Activated naive CD4-positive, alpha-beta T cell treated with anti-CD3 and anti-CD28 coated beads, Interleukin-2, amount 50 U/mL, for 72 hours (primary cell): Measurements from ENCODE around the gene PCDH9. TPM values are rescaled to one million over a fixed set of nuclear protein-coding genes. Genes with fewer than 3 reads are reported as not detected.
"Not testable (repeated sequence)": the region's sequence is repeated elsewhere in the genome, so short reads cannot be mapped to it uniquely, and the experiment has no call there.

ENCODE experiments used
- ATAC-seq, 2 donors: fragments of 150-1000 bp; cut with Tn5 transposase; 2 replicates each; pipeline ENCODE4 v1.10.0; 2021; ENCODE audit warnings: mild to moderate bottlenecking in 2 of 2, moderate library complexity in 2 of 2
- DNase-seq, 2 donors: peaks; one replicate each; pipeline ENCODE4 v3.0.0; 2021 to 2022; ENCODE audit warnings: low spot score in 2 of 2
- H3K27ac Mint-ChIP-seq, 2 donors: one replicate each; pipeline ENCODE4 v1.8.0; 2022; ENCODE audit warnings: mild to moderate bottlenecking in 2 of 2, mixed read lengths in 2 of 2
- H3K36me3 Mint-ChIP-seq, 2 donors: one replicate each; pipeline ENCODE4 v1.8.0; 2022; ENCODE audit warnings: mixed read lengths in 2 of 2
- H3K9me3 Mint-ChIP-seq, 2 donors: one replicate each; pipeline ENCODE4 v1.8.0; 2022; ENCODE audit warnings: mixed read lengths in 2 of 2
- total RNA-seq, 2 donors: library from RNA; stranded (reverse); gene quantifications; one replicate each; pipeline ENCODE4 v1.2.3, GENCODE V29; 2022

PCDH9 gene
- total RNA-seq, 2 donors from 2014 or later = 0.16 to 0.48 TPM

- Mint-ChIP-seq H3K36me3 (no peaks in the 10 kb centered on the region), H3K9me3 (peaks cover 4 to 9% of the 10 kb centered on the region in 2 donors), H3K27ac (no peak overlapping the region)
- ATAC-seq (no peak), DNase-seq (no peak)
Observed at GRCh38 chr13:66660468-66660813, 569.7 kb downstream of the PCDH9 start.

DNA sequence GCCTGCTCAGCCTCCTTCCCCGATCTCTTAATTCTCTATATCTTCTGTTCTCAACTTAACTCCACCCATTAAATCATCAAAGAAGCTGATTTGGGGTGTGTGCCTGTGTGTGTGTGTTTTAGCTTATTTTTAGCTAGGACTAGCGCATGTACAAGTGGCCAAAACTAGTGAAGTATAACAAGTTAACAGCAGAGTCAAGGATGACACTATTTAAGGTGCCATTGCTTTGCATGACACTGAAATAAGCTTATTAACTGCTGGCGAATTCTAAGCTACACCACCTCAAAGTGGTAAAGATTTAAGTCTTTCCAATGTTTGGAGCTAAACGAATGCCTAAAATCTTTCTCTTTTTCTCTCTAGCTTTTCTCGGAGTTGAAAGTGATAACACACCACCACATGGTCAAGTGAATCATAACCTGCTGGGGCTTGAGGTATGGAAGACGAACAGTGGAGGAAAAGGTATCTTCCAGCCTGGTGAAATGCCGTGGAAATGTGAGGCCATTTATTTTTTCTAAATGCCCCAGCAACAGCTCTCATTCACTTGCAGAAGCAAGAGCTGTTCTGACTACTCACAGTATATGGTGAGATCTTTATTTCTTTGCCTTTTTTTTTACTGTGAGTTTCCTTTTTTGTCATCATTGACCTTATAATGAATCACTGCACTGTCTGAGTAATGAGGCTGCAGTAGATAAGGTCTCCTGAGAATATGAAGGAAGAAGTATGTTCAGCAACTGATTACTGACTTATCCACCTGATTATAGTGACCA, 570.3 kb downstream of the PCDH9 start:
- Mint-ChIP-seq H3K9me3 (peaks cover 4 to 9% of the 10 kb centered on the region in 2 donors), H3K36me3 (no peaks in the 10 kb centered on the region), H3K27ac (no peak overlapping the region)
- ATAC-seq (peak; percentile 72 to 74), DNase-seq (no peak)

GRCh38 chr13:66659286-66659685, 570.9 kb downstream of the PCDH9 start:
- no peaks in the 10 kb centered on the region for H3K36me3 Mint-ChIP-seq
- H3K27ac Mint-ChIP-seq = no peak overlapping the region
- DNase-seq (no peak), ATAC-seq (no peak)
- peaks cover 4 to 9% of the 10 kb centered on the region in 2 donors for H3K9me3 Mint-ChIP-seq

DNA sequence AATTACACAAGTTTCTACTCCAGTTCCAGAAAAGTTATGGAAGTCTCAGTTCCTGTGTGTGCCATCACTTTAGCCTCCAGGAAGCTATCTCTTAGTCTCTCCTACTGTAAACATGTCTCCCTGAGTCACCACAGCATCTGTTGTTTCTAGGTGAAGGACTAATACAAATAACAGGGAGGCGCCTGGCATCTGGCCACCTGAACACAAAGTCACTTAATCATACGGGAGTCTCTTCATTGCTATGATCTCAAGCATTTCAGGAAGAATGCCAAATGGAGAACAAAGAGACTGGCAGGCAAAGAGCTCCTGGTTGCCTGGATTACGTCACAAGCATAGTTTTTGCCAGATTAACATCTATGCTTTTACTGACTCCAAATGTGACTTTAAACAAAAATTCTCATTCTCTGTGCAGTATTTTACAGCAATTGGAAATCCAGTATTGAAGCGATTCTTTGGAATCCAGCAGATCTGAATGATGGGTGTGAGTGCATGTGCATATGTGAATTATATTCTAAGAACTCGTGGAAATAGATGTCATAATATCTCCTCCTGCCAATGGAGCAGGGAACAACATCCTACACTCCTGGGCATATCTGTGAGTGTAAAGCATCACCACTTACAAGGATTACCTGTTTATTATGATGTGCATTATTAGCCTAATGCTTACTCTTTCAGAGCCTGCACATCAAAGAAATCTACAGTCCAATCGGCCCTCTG, 572.8 kb downstream of the PCDH9 start:
- ATAC-seq (no peak), DNase-seq (no peak)
- H3K27ac Mint-ChIP-seq = no peak overlapping the region
- H3K36me3 Mint-ChIP-seq = no peaks in the 10 kb centered on the region
- H3K9me3 Mint-ChIP-seq = peaks cover 4 to 11% of the 10 kb centered on the region in 2 donors

- DNase-seq (no peak), ATAC-seq (no peak)
- no peak overlapping the region for H3K27ac Mint-ChIP-seq
- H3K36me3 Mint-ChIP-seq = no peaks in the 10 kb centered on the region
- H3K9me3 Mint-ChIP-seq = peaks cover 4 to 11% of the 10 kb centered on the region in 2 donors
Observed at GRCh38 chr13:66655847-66656454, 574.2 kb downstream of the PCDH9 start.

DNA sequence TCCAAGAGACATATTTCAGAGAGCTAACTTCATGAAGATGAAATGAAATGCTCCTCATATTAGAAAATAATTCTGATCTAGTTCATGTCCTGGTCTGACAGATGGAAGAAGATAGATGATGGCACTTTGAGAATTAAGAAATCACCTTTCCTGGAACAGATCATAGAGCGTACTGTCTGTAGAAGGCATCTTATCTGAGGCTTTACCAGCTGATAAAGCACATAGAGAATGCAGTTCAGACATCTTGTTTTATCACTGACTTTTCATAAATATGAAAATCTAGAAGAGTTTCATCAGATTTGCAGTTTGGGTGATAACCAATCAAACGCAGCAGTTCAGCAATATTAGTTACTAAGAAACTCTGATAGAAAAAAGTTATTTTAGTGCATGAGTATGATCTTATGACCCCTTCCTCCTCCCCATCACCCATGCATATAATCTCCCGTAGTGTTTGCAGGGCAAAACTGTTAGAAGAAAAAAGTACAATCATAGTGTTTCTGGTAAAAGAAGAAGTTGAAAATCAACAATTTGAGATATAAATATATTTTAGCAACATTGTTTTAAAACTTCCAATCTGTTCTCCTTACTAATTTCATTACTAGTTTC, 585.2 kb downstream of the PCDH9 start:
- H3K27ac Mint-ChIP-seq = no peak overlapping the region
- H3K9me3 Mint-ChIP-seq = peaks cover 0 to 9% of the 10 kb centered on the region in 2 donors
- ATAC-seq = no peak
- peaks cover 0 to 6% of the 10 kb centered on the region in 2 donors for H3K36me3 Mint-ChIP-seq
- no peak for DNase-seq

DNA sequence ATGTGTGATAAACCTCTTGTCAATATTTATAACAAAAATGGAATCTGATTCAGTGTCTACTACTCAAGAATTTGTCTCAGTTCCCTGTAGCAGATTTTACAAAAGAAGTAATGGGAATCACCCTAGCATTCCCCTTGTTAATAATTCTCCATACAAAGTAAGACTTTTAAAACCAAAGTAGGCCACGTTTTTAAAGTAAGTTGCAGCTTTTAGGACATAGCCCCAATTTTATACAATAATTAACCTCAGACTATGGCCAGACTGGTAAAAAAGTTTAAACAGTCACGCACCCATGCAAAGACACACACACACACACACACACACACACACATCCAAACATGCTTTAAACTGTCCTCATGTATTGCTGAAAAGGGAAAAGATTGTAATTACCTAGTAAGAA, 589.9 kb downstream of the PCDH9 start:
- no peaks in the 10 kb centered on the region for H3K36me3 Mint-ChIP-seq
- H3K9me3 Mint-ChIP-seq = no peaks in the 10 kb centered on the region
- H3K27ac Mint-ChIP-seq = no peak overlapping the region
- ATAC-seq = no peak
- DNase-seq = no peak

GRCh38 chr13:66639044-66639443, 591.1 kb downstream of the PCDH9 start:
- peaks cover 0 to 3% of the 10 kb centered on the region in 2 donors for H3K9me3 Mint-ChIP-seq
- H3K27ac Mint-ChIP-seq = no peak overlapping the region
- DNase-seq (no peak), ATAC-seq (no peak)
- no peaks in the 10 kb centered on the region for H3K36me3 Mint-ChIP-seq

- DNase-seq = no peak
- peaks cover 0 to 5% of the 10 kb centered on the region in 2 donors for H3K9me3 Mint-ChIP-seq
- no peak overlapping the region for H3K27ac Mint-ChIP-seq
- H3K36me3 Mint-ChIP-seq = no peaks in the 10 kb centered on the region
- no peak for ATAC-seq
Observed at GRCh38 chr13:66635526-66635925, 594.6 kb downstream of the PCDH9 start.

GRCh38 chr13:66634384-66634783, 595.8 kb downstream of the PCDH9 start:
- Mint-ChIP-seq H3K9me3 (peaks cover 3 to 5% of the 10 kb centered on the region in 2 donors), H3K27ac (no peak overlapping the region), H3K36me3 (no peaks in the 10 kb centered on the region)
- DNase-seq (no peak), ATAC-seq (no peak)

DNA sequence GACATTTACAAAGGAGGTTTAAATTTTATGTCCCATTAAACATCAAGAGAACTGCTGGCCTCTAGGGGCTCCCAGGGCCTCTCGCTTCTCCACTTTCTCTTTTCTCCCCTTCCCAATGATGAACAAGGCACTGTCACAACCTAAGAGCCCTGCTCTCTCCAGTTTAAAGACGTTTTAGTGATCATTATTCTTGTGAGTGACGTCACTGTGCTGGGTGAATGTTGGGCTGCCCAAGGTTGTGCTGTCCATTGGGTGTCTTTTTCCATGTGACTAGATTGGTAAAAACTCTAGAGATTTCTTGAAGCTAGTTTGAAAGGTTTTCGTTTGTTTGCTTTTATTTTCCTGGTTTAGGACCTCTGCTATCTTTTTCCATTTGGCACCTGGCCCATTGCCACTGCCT, 602.6 kb downstream of the PCDH9 start:
- H3K27ac Mint-ChIP-seq = no peak overlapping the region
- DNase-seq (no peak), ATAC-seq (no peak)
- peaks cover 4 to 5% of the 10 kb centered on the region in 2 donors for H3K9me3 Mint-ChIP-seq
- no peaks in the 10 kb centered on the region for H3K36me3 Mint-ChIP-seq

DNA sequence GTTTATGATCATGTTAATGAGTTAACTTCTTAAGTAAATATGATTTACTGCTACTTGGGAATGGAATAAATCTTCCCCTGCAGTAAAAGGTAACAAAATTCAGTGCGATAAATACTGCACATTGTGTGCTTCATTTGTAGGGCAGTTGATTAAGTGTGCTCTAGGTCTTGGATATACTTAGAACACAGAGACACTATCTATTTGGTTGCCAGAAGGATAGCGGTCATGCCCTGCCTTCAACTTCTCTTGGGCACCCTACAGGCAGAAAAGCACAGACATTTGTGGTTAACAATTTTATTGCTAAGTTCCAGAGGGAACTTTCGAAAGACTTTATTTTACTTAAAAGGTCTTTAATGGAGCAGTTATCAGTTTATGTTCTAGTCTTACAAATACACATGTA, 605.8 kb downstream of the PCDH9 start:
- ATAC-seq = no peak
- DNase-seq = no peak
- H3K36me3 Mint-ChIP-seq = no peaks in the 10 kb centered on the region
- no peak overlapping the region for H3K27ac Mint-ChIP-seq
- peaks cover 0 to 5% of the 10 kb centered on the region in 2 donors for H3K9me3 Mint-ChIP-seq

- Mint-ChIP-seq H3K36me3 (no peaks in the 10 kb centered on the region), H3K9me3 (peaks cover 0 to 5% of the 10 kb centered on the region in 2 donors), H3K27ac (no peak overlapping the region)
- ATAC-seq (no peak), DNase-seq (no peak)
Observed at GRCh38 chr13:66623129-66623820, 606.9 kb downstream of the PCDH9 start.

- ATAC-seq, H3K9me3 Mint-ChIP-seq, DNase-seq, H3K27ac Mint-ChIP-seq, H3K36me3 Mint-ChIP-seq: not testable (repeated sequence)
Observed at GRCh38 chr13:66621906-66622447, 608.2 kb downstream of the PCDH9 start.

DNA sequence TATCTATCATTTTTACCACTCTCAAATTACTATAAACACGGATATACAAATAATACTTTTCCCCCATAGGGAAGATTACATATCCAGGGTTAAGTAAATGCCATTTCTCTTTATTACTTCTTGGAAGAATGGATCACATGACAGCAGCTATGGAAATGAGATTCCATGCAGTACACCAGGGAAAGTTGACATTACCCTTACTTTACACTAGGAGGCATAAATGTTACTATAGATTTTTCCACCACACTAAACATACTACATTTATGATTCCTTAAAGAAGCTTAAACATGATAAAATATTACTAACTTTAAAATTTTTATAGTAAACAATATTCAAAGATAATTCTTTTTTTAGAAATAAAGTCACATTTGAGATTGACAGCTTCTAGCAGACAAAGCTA, 611.4 kb downstream of the PCDH9 start:
- DNase-seq (no peak), ATAC-seq (no peak)
- Mint-ChIP-seq H3K9me3 (no peaks in the 10 kb centered on the region), H3K27ac (no peak overlapping the region), H3K36me3 (no peaks in the 10 kb centered on the region)

- Mint-ChIP-seq H3K9me3 (no peaks in the 10 kb centered on the region), H3K36me3 (no peaks in the 10 kb centered on the region), H3K27ac (no peak overlapping the region)
- DNase-seq (no peak), ATAC-seq (no peak)
Observed at GRCh38 chr13:66617786-66618185, 612.4 kb downstream of the PCDH9 start.
